IMR-90 (cell line): ENCODE data around the gene ALKAL2. TPM values are rescaled to one million over a fixed set of nuclear protein-coding genes. Genes with fewer than 3 reads are reported as not detected.

Source experiments
- ATAC-seq: fragments of 200-7000 bp; cut with Tn5 transposase; 2 replicates; pipeline ENCODE4 v1.9.1; 2020; ENCODE audit warnings: low read depth, mild to moderate bottlenecking, moderate library complexity
- BruUV-seq: library from RNA; stranded (reverse); fragments of 400-500 nt; replicated peaks from 2 replicates; lab custom pipeline; 2021; lab: Mats Ljungman, UMichigan
- CTCF ChIA-PET: fragments of 300-600 bp; formaldehyde crosslinking; extraction: SDS; loops from one replicate; lab custom pipeline; 2021; ENCODE audit warnings: antibody characterized with exemption; lab: Yijun Ruan, JAX
- POLR2A ChIA-PET: fragments of 300-600 bp; sonication (Branson Sonifier 250); formaldehyde crosslinking; loops from one replicate; lab custom pipeline; 2022; ENCODE audit warnings: antibody characterized with exemption; ENCODE audit not compliant: unreplicated experiment; lab: Charles Lee
- DNase-seq: peaks from one replicate; pipeline ENCODE4 v3.0.0; 2013
- H2AFZ ChIP-seq: replicated peaks from 2 replicates; pipeline ENCODE3; 2013; ENCODE audit warnings: low read length, mild to moderate bottlenecking; ENCODE audit not compliant: poor library complexity
- H2AK5ac ChIP-seq: 2 replicates; pipeline ENCODE4 v1.6.1; 2013; ENCODE audit warnings: low read depth, low read length, inconsistent platforms
- H2AK9ac ChIP-seq: replicated peaks from 2 replicates; pipeline ENCODE3; 2013; ENCODE audit warnings: mild to moderate bottlenecking, low read depth, low read length, moderate library complexity; ENCODE audit not compliant: poor library complexity
- H2BK120ac ChIP-seq: 2 replicates; pipeline ENCODE4 v1.6.1; 2013; ENCODE audit warnings: low read depth, low read length, inconsistent platforms
- H2BK15ac ChIP-seq: 3 replicates; pipeline ENCODE4 v1.6.1; 2013; ENCODE audit warnings: low read depth, low read length, inconsistent platforms
- H2BK20ac ChIP-seq: 2 replicates; pipeline ENCODE4 v1.6.1; 2013; ENCODE audit warnings: low read depth, mild to moderate bottlenecking, inconsistent platforms, low read length, moderate library complexity
- H2BK5ac ChIP-seq: 2 replicates; pipeline ENCODE4 v1.6.1; 2013; ENCODE audit warnings: mild to moderate bottlenecking, low read depth, low read length, inconsistent platforms; ENCODE audit not compliant: poor library complexity, severe bottlenecking
- H3K14ac ChIP-seq: replicated peaks from 2 replicates; pipeline ENCODE4 v1.6.1; 2013; ENCODE audit warnings: low read depth, low read length, inconsistent platforms
- H3K18ac ChIP-seq: 2 replicates; pipeline ENCODE4 v1.6.1; 2013; ENCODE audit warnings: low read depth, low read length, control low read depth
- H3K23ac ChIP-seq: 2 replicates; pipeline ENCODE4 v1.6.1; 2013; ENCODE audit warnings: low read depth, low read length, inconsistent platforms
- H3K27ac ChIP-seq: 2 replicates; pipeline ENCODE4 v1.5.1; 2013; ENCODE audit warnings: mild to moderate bottlenecking, control low read depth, low read length; ENCODE audit not compliant: insufficient read depth
- H3K27me3 ChIP-seq: 2 replicates; pipeline ENCODE4 v1.6.1; 2013; ENCODE audit warnings: low read length; ENCODE audit not compliant: control insufficient read depth, insufficient read depth
- H3K36me3 ChIP-seq: 2 replicates; pipeline ENCODE4 v1.6.1; 2013; ENCODE audit warnings: low read length, mixed read lengths; ENCODE audit not compliant: control insufficient read depth, insufficient read depth
- H3K4ac ChIP-seq: 2 replicates; pipeline ENCODE4 v1.6.1; 2013; ENCODE audit warnings: low read depth, low read length, inconsistent platforms
- H3K4me1 ChIP-seq: 2 replicates; pipeline ENCODE4 v1.6.1; 2013; ENCODE audit warnings: low read length, mixed read lengths; ENCODE audit not compliant: control insufficient read depth, insufficient read depth
- H3K4me2 ChIP-seq: 2 replicates; pipeline ENCODE4 v1.6.1; 2013; ENCODE audit warnings: low read depth, mild to moderate bottlenecking, control low read depth, low read length, moderate library complexity
- H3K4me3 ChIP-seq: 2 replicates; pipeline ENCODE4 v1.5.1; 2013; ENCODE audit warnings: low read depth, mild to moderate bottlenecking, control low read depth, low read length, moderate library complexity; ENCODE audit not compliant: insufficient read depth
- H3K56ac ChIP-seq: 2 replicates; pipeline ENCODE4 v1.6.1; 2013; ENCODE audit warnings: low read length, inconsistent platforms; ENCODE audit not compliant: insufficient read depth; ENCODE audit errors: extremely low read depth
- H3K79me1 ChIP-seq, 2 experiments: 2 replicates each; pipeline ENCODE4 v1.6.1; 2013; ENCODE audit warnings: low read length in 2 of 2, inconsistent platforms in 1 of 2, low read depth in 1 of 2
- H3K9ac ChIP-seq: 2 replicates; pipeline ENCODE4 v1.6.1; 2013; ENCODE audit warnings: low read depth, low read length, control low read depth
- H3K9me1 ChIP-seq: 2 replicates; pipeline ENCODE4 v1.6.1; 2013; ENCODE audit warnings: low read length, inconsistent platforms; ENCODE audit not compliant: insufficient read depth
- H3K9me3 ChIP-seq: 2 replicates; pipeline ENCODE4 v1.6.1; 2013; ENCODE audit warnings: low read length; ENCODE audit not compliant: control insufficient read depth, insufficient read depth
- H4K20me1 ChIP-seq: 2 replicates; pipeline ENCODE4 v1.6.1; 2013; ENCODE audit warnings: low read length, inconsistent platforms; ENCODE audit not compliant: insufficient read depth
- H4K5ac ChIP-seq: 2 replicates; pipeline ENCODE4 v1.6.1; 2013; ENCODE audit warnings: mild to moderate bottlenecking, low read depth, low read length, control low read depth
- H4K8ac ChIP-seq, 2 experiments: 2 replicates each; pipeline ENCODE4 v1.6.1; 2013; ENCODE audit warnings: low read depth in 2 of 2, low read length in 2 of 2, control low read depth in 1 of 2, inconsistent platforms in 1 of 2
- H4K91ac ChIP-seq: 2 replicates; pipeline ENCODE4 v1.6.1; 2013; ENCODE audit warnings: low read depth, low read length, inconsistent platforms; ENCODE audit not compliant: insufficient read depth
- BHLHE40 ChIP-seq: fragments of 150-350 bp; IDR thresholded peaks from 2 replicates; pipeline ENCODE4 v1.6.1; 2016; ENCODE audit warnings: mild to moderate bottlenecking, low read depth, low read length
- CHD1 ChIP-seq: IDR thresholded peaks from 2 replicates; pipeline ENCODE4 v1.6.1; 2012; ENCODE audit warnings: low read depth, low read length, improper control_type of control experiment
- CTCF ChIP-seq: conservative IDR thresholded peaks from 2 replicates; pipeline ENCODE4 v1.5.1; 2012; ENCODE audit warnings: mild to moderate bottlenecking, low read depth, low read length, improper control_type of control experiment
- ELK1 ChIP-seq: fragments of 150-350 bp; IDR thresholded peaks from 2 replicates; pipeline ENCODE4 v1.6.1; 2016; ENCODE audit warnings: low read depth, mild to moderate bottlenecking, low read length, moderate library complexity, borderline replicate concordance
- FOS ChIP-seq: fragments of 150-350 bp; IDR thresholded peaks from 2 replicates; pipeline ENCODE4 v1.6.1; 2016; ENCODE audit warnings: low read depth, low read length
- MAFK ChIP-seq: IDR thresholded peaks from 2 replicates; pipeline ENCODE4 v1.6.1; 2012; ENCODE audit warnings: low read depth, low read length, improper control_type of control experiment
- MXI1 ChIP-seq: IDR thresholded peaks from 2 replicates; pipeline ENCODE4 v1.6.1; 2012; ENCODE audit warnings: low read depth, mild to moderate bottlenecking, low read length, moderate library complexity, borderline replicate concordance
- NFE2L2 ChIP-seq: fragments of 150-350 bp; IDR thresholded peaks from 2 replicates; pipeline ENCODE4 v1.6.1; 2016; ENCODE audit warnings: low read depth, mild to moderate bottlenecking, low read length
- RAD21 ChIP-seq: IDR thresholded peaks from 2 replicates; pipeline ENCODE4 v1.6.1; 2012; ENCODE audit warnings: low read length, improper control_type of control experiment
- WGBS, 2 experiments: methylation state at CpG; one replicate each; pipeline versions ENCODE4 v1.1.5 to v1.1.7; 2013; ENCODE audit warnings: missing lambda C conversion rate in 2 of 2; ENCODE audit not compliant: insufficient read length in 1 of 2; ENCODE audit errors: extremely low coverage in 2 of 2; 5-methylcytosine and 5-hydroxymethylcytosine counted together
- dilution Hi-C: fragments of 300-500 bp; cut with HindIII; formaldehyde crosslinking; loops from one replicate; pipeline ENCODE4 v1.14.3; 2018; ENCODE audit warnings: low sequenced_read_pairs; ENCODE audit not compliant: unreplicated experiment
- in situ Hi-C: fragments of 300-500 bp; cut with MboI; formaldehyde crosslinking; loops from 3 replicates; pipeline ENCODE4 v1.14.3; 2019; ENCODE audit warnings: low sequenced_read_pairs, inconsistent platforms, mixed read lengths
- intact Hi-C: fragments of 100-400 bp; cut with micrococcal nuclease; formaldehyde crosslinking; loops from 2 replicates; pipeline ENCODE4 v1.10.0; 2022
- polyA plus RNA-seq, 3 experiments: library from polyadenylated mRNA; depleted of rRNA; stranded (reverse); fragments of >200 nt; gene quantifications; 2 replicates each; pipeline ENCODE4 v1.2.3, GENCODE V29; 2012; ENCODE audit warnings: low replicate concordance in 1 of 3
- total RNA-seq: library from RNA; depleted of rRNA; stranded (reverse); fragments of >200 nt; gene quantifications from 2 replicates; pipeline ENCODE4 v1.2.3, GENCODE V29; 2012

ALKAL2 gene
- total and polyA plus RNA-seq, 2 of the 4 experiments (the other 2 are of a cell fraction), result not detected

DNA sequence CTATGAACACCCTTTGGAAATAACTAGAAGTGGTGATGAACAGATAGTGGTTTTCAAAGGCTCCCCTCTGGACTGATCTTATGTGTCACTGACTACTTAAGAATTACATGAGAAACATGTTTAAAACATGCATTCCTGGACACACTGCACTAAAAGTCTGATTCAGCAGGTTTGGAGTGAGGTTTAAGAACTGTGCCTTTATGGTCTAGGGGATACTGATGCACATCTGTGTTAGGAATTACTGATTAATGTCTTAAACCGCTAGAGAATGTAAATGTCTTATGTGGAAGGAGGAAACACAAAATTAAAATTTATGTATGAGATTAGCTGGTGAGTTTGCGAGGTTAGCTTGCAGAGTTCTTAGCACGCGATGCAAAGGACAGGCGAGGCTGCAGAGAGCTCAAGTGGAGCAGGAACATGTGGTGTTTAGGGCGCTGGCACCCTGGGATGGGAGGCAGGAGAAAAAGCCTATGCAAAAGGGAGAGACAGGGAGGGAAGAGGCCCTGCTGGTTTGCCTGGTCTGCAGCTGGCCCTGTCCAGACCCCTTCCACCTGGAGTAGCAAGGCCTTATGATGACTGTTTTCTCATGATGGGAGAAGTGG is 35.8 kb downstream of the ALKAL2 start:
- BruUV-seq, result no TSS peak
- Histone ChIP-seq H3K27ac (no peak overlapping the region), H3K56ac (no peak overlapping the region), H3K9ac (no peak overlapping the region), H2BK120ac (no peak overlapping the region), H3K4me3 (no peak overlapping the region), H2AK5ac (no peak overlapping the region), H2BK20ac (no peak overlapping the region), H3K4ac (no peak overlapping the region), H3K4me1 (no peaks in the 10 kb centered on the region), H3K79me1 (no peaks in the 10 kb centered on the region), H3K9me3 (no peaks in the 10 kb centered on the region), H4K5ac (no peak overlapping the region), H4K20me1 (no peaks in the 10 kb centered on the region), H3K23ac (no peak overlapping the region), H3K14ac (no peak overlapping the region), H2BK5ac (no peak overlapping the region), H3K27me3 (no peaks in the 10 kb centered on the region), H4K8ac (no peak overlapping the region), H2BK15ac (no peak overlapping the region), H3K4me2 (no peak overlapping the region), H2AK9ac (no peak overlapping the region), H3K18ac (no peak overlapping the region), H2AFZ (no peak overlapping the region), H3K36me3 (peaks cover 15% of the 10 kb centered on the region), H3K9me1 (no peaks in the 10 kb centered on the region), H4K91ac (no peak overlapping the region)
- ChIA-PET POLR2A (interaction anchor here (0.6 kb wide), 1 partner anchor 1376 kb away, joined by 4 read pairs; no protein-coding TSS in a partner anchor), CTCF (no interaction called here)
- ATAC-seq (no peak), DNase-seq (no peak)
- in situ Hi-C loops (no loop called here), dilution Hi-C loops (no loop called here), intact Hi-C loops (no loop called here)
- WGBS, 2 experiments, result 71% methylated on average over 2 of the region's 6 CpGs; no CpG with 5 or more reads in 1 of the 2 experiments
- TF ChIP-seq MXI1, result no peak
- TF ChIP-seq BHLHE40, result no peak
- TF ChIP-seq CHD1, result no peak
- TF ChIP-seq CTCF, result no peak
- TF ChIP-seq NFE2L2, result no peak
- TF ChIP-seq MAFK, result no peak
- TF ChIP-seq ELK1, result no peak
- no peak for TF ChIP-seq RAD21
- TF ChIP-seq FOS, result no peak
